Measurements from ENCODE around the gene SNCB. TPM values are rescaled to one million over a fixed set of nuclear protein-coding genes. Genes with fewer than 3 reads are reported as not detected.

The SNCB gene
- total and polyA plus RNA-seq, 2 donors (not counting 1 experiment from before 2014, with no cell fraction given), result 0.17 to 0.22 TPM

DNA sequence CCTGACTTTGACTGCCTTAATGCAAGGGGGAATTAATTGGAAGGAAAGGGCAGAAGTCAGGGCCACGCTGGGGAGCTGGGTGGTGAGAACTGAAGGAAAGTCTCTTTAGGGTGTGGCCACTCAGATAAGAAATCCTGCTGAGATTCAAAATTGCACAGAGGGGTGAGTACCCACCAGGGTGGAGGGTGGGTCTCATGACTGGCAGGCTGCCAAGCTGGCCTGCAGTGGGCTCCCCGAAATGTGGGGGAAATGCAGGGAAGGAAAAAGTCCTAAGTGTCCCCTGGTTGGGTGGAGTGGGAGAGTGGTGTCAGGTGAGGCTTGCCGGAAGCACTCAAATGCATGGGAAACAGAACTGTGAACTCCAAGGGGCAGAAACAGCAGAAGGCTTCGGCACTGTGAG, 41.1 kb upstream of the SNCB start:
- H3K9ac ChIP-seq (ENCODE audit: insufficient read depth, low read length), result no peak overlapping the region
- no peaks in the 10 kb centered on the region for H3K36me3 ChIP-seq (ENCODE audit: control insufficient read depth, insufficient read depth, low read length)
- no peaks in the 10 kb centered on the region for H3K79me2 ChIP-seq (ENCODE audit: control insufficient read depth, insufficient read depth, low read length)
- H3K4me1 ChIP-seq (ENCODE audit: control insufficient read depth, extremely low read depth, insufficient read depth, low read length), result peaks cover 3% of the 10 kb centered on the region
- no peak overlapping the region for H2AFZ ChIP-seq (ENCODE audit: low read length)
- H3K9me3 ChIP-seq (ENCODE audit: control insufficient read depth, insufficient read depth, low read depth, low read length), result no peaks in the 10 kb centered on the region
- TF ChIP-seq, protein P1, sequence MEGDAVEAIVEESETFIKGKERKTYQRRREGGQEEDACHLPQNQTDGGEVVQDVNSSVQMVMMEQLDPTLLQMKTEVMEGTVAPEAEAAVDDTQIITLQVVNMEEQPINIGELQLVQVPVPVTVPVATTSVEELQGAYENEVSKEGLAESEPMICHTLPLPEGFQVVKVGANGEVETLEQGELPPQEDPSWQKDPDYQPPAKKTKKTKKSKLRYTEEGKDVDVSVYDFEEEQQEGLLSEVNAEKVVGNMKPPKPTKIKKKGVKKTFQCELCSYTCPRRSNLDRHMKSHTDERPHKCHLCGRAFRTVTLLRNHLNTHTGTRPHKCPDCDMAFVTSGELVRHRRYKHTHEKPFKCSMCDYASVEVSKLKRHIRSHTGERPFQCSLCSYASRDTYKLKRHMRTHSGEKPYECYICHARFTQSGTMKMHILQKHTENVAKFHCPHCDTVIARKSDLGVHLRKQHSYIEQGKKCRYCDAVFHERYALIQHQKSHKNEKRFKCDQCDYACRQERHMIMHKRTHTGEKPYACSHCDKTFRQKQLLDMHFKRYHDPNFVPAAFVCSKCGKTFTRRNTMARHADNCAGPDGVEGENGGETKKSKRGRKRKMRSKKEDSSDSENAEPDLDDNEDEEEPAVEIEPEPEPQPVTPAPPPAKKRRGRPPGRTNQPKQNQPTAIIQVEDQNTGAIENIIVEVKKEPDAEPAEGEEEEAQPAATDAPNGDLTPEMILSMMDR (conservative IDR thresholded peaks at IDR 0.05 in 1 of 2, IDR thresholded peaks at IDR 0.05 in 1 of 2; ENCODE audit: low read depth in 1 of 2, low read length in 2 of 2), result no peak
- TF ChIP-seq EZH2 (IDR thresholded peaks at IDR 0.05; ENCODE audit: low read length, missing control alignments), result no peak
- H3K27ac ChIP-seq (ENCODE audit: insufficient read depth, low read length), result no peak overlapping the region
- H3K4me2 ChIP-seq (ENCODE audit: extremely low read depth, insufficient read depth, low read length), result no peak overlapping the region
- H4K20me1 ChIP-seq (ENCODE audit: control insufficient read depth, extremely low read depth, insufficient read depth, low read length), result no peaks in the 10 kb centered on the region
- H3K4me3 ChIP-seq (replicated peaks in 1 of 4; ENCODE audit: control extremely low read depth in 1 of 4, insufficient read depth in 1 of 4, low read depth in 3 of 4, low read length in 4 of 4), result no peak overlapping the region
- H3K27me3 ChIP-seq (ENCODE audit: control insufficient read depth, insufficient read depth, low read length), result peaks cover 23% of the 10 kb centered on the region
- no peak for DNase-seq (ENCODE audit: low read depth in 2 of 2)

DNA sequence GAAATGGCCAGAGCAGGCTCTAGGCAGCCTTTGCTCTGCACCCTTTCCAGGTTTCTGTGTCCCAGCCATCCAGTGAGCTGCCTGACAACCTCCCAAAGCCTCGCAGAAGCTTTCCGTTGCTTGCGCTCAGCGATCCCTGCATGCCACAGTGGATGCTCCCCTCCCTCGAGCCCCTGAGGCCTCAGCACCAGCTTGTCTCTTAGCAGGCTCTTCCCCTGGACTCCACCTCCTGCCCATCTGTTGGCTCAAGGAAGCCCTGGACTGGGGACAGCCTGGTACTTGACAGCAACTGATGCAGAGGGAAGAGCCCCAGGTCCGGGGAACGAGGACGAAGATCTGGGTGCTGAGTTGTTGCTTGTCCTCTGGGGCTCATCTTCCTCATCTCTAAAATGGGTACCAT, 40.1 kb upstream of the SNCB start:
- Histone ChIP-seq H3K9me3 (ENCODE audit: control insufficient read depth, insufficient read depth, low read depth, low read length) (no peaks in the 10 kb centered on the region), H4K20me1 (ENCODE audit: control insufficient read depth, extremely low read depth, insufficient read depth, low read length) (no peaks in the 10 kb centered on the region), H3K4me2 (ENCODE audit: extremely low read depth, insufficient read depth, low read length) (no peak overlapping the region), H2AFZ (ENCODE audit: low read length) (no peak overlapping the region), H3K27me3 (ENCODE audit: control insufficient read depth, insufficient read depth, low read length) (peaks cover 23% of the 10 kb centered on the region), H3K27ac (ENCODE audit: insufficient read depth, low read length) (no peak overlapping the region), H3K4me1 (ENCODE audit: control insufficient read depth, extremely low read depth, insufficient read depth, low read length) (no peaks in the 10 kb centered on the region), H3K4me3 (replicated peaks in 1 of 4; ENCODE audit: control extremely low read depth in 1 of 4, insufficient read depth in 1 of 4, low read depth in 3 of 4, low read length in 4 of 4) (no peak overlapping the region), H3K79me2 (ENCODE audit: control insufficient read depth, insufficient read depth, low read length) (no peaks in the 10 kb centered on the region), H3K9ac (ENCODE audit: insufficient read depth, low read length) (no peak overlapping the region), H3K36me3 (ENCODE audit: control insufficient read depth, insufficient read depth, low read length) (no peaks in the 10 kb centered on the region)
- TF ChIP-seq, protein P1 (conservative IDR thresholded peaks at IDR 0.05 in 1 of 2, IDR thresholded peaks at IDR 0.05 in 1 of 2; ENCODE audit: low read depth in 1 of 2, low read length in 2 of 2), result no peak
- no peak for DNase-seq (ENCODE audit: low read depth in 2 of 2)

- H2AFZ ChIP-seq (ENCODE audit: low read length), result no peak overlapping the region
- no peaks in the 10 kb centered on the region for H3K9me3 ChIP-seq (ENCODE audit: control insufficient read depth, insufficient read depth, low read depth, low read length)
- no peaks in the 10 kb centered on the region for H3K4me1 ChIP-seq (ENCODE audit: control insufficient read depth, extremely low read depth, insufficient read depth, low read length)
- no peaks in the 10 kb centered on the region for H3K36me3 ChIP-seq (ENCODE audit: control insufficient read depth, insufficient read depth, low read length)
- H3K79me2 ChIP-seq (ENCODE audit: control insufficient read depth, insufficient read depth, low read length), result no peaks in the 10 kb centered on the region
- no peak overlapping the region for H3K4me3 ChIP-seq (replicated peaks in 1 of 4; ENCODE audit: control extremely low read depth in 1 of 4, insufficient read depth in 1 of 4, low read depth in 3 of 4, low read length in 4 of 4)
- H3K27me3 ChIP-seq (ENCODE audit: control insufficient read depth, insufficient read depth, low read length), result peaks cover 29% of the 10 kb centered on the region
- DNase-seq (ENCODE audit: low read depth in 2 of 2), result no peak
- no peak overlapping the region for H3K9ac ChIP-seq (ENCODE audit: insufficient read depth, low read length)
- TF ChIP-seq, protein P1 (conservative IDR thresholded peaks at IDR 0.05 in 1 of 2, IDR thresholded peaks at IDR 0.05 in 1 of 2; ENCODE audit: low read depth in 1 of 2, low read length in 2 of 2), result no peak
- TF ChIP-seq EZH2 (IDR thresholded peaks at IDR 0.05; ENCODE audit: low read length, missing control alignments), result no peak
- no peaks in the 10 kb centered on the region for H4K20me1 ChIP-seq (ENCODE audit: control insufficient read depth, extremely low read depth, insufficient read depth, low read length)
- no peak overlapping the region for H3K27ac ChIP-seq (ENCODE audit: insufficient read depth, low read length)
- H3K4me2 ChIP-seq (ENCODE audit: extremely low read depth, insufficient read depth, low read length), result no peak overlapping the region
Measured at GRCh38 chr5:176667637-176668036, 37.3 kb upstream of the SNCB start.
